Measurements from ENCODE around the gene GLS. TPM values are rescaled to one million over a fixed set of nuclear protein-coding genes. Genes with fewer than 3 reads are reported as not detected.
"Not testable (repeated sequence)": the region's sequence is repeated elsewhere in the genome, so short reads cannot be mapped to it uniquely, and the experiment has no call there.

Gene GLS
- total RNA-seq, 2 donors from 2014 or later, result 50.5 to 72.3 TPM

- no peak for DNase-seq
- H3K27ac ChIP-seq, result no peak overlapping the region
- no peaks in the 10 kb centered on the region for H3K4me1 ChIP-seq
- no peaks in the 10 kb centered on the region for H3K36me3 ChIP-seq
- intact Hi-C loops (cut with DNase I), result no loop called here
- H3K9ac ChIP-seq (ENCODE audit: low read depth in 2 of 2, low read length in 2 of 2), result no peak overlapping the region
- no peak overlapping the region for H3K4me3 ChIP-seq
- H3K9me3 ChIP-seq, result no peaks in the 10 kb centered on the region
- TF ChIP-seq, protein P1, sequence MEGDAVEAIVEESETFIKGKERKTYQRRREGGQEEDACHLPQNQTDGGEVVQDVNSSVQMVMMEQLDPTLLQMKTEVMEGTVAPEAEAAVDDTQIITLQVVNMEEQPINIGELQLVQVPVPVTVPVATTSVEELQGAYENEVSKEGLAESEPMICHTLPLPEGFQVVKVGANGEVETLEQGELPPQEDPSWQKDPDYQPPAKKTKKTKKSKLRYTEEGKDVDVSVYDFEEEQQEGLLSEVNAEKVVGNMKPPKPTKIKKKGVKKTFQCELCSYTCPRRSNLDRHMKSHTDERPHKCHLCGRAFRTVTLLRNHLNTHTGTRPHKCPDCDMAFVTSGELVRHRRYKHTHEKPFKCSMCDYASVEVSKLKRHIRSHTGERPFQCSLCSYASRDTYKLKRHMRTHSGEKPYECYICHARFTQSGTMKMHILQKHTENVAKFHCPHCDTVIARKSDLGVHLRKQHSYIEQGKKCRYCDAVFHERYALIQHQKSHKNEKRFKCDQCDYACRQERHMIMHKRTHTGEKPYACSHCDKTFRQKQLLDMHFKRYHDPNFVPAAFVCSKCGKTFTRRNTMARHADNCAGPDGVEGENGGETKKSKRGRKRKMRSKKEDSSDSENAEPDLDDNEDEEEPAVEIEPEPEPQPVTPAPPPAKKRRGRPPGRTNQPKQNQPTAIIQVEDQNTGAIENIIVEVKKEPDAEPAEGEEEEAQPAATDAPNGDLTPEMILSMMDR (IDR thresholded peaks at IDR 0.05), result no peak
- no peaks in the 10 kb centered on the region for H3K27me3 ChIP-seq
Measured at GRCh38 chr2:190959911-190960788, 79.5 kb downstream of the GLS start.

DNA sequence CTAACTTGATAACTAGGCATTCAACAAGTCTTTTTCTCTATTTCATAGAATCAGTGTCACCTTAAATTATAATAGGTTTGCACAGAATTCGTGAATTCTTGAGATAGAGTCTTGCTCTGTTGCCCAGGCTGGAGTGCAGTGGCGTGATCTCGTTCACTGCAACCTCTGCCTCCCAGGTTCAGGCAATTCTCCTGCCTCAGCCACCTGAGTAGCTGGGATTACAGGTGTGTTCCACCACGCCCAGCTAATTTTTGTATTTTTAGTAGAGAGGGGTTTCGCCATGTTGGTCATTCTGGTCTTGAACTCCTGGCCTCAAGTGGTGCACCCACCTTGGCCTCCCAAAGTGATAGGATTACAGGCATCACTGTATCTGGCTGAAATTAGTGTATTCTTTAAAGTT lies 80.5 kb downstream of the GLS start:
- H3K9me3 ChIP-seq; DNase-seq; H3K27me3 ChIP-seq; H3K4me1 ChIP-seq; H3K9ac ChIP-seq (ENCODE audit: low read depth in 2 of 2, low read length in 2 of 2); H3K36me3 ChIP-seq; H3K27ac ChIP-seq; intact Hi-C loops (cut with DNase I); H3K4me3 ChIP-seq: not testable (repeated sequence)

DNA sequence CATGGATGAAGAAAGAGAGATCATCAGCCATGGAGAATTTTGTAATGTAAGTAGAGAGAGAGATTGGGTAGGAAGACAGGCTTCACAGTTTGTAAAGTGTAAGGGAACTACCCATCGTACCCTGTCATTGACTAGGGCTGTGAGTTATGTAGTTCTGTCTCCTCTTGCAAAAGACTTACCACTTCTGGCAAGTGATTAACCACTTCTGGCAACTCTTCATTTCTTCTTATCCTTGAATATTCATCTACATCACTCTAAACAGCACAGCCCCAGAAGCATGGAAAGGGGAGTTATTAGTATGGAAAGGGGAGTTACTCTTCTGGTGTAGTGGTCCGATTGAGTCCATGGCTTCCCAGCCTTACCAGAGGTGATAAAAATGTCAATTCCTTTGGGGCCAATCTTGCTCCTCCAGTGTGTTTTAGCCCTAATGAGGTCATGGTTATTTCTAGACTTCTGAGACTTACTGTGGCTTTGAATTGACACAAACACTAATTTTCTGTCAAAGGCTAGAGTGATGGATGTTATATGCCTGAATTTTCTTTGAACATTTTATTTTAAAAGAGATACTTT lies 81.4 kb downstream of the GLS start:
- no peak for DNase-seq
- no peak overlapping the region for H3K27ac ChIP-seq
- H3K4me3 ChIP-seq, result no peak overlapping the region
- no peaks in the 10 kb centered on the region for H3K4me1 ChIP-seq
- TF ChIP-seq, protein P1 (IDR thresholded peaks at IDR 0.05), result no peak
- H3K9ac ChIP-seq (ENCODE audit: low read depth in 2 of 2, low read length in 2 of 2), result no peak overlapping the region
- H3K36me3 ChIP-seq, result no peaks in the 10 kb centered on the region
- intact Hi-C loops (cut with DNase I), result no loop called here
- no peaks in the 10 kb centered on the region for H3K27me3 ChIP-seq
- H3K9me3 ChIP-seq, result no peaks in the 10 kb centered on the region

DNA sequence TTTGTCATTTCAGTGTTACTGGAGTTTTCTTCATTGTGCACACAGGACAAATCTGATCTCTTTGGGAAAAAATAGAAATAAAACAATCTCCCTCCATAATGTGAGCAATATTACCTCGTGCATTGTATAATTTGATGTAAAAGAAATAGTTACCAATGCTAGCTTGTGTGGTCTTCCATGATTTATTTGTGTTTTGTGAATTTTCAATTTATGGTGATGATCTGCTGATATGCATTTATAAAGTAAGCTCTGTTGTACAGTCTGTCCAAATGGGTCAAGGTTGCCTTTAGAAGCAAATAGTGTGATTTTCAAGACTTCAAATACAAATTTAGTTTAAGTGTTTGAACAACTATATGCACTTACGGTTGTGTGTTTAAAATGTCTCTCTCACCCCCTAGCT lies 82.5 kb downstream of the GLS start:
- no peaks in the 10 kb centered on the region for H3K27me3 ChIP-seq
- intact Hi-C loops (cut with DNase I), result no loop called here

DNA sequence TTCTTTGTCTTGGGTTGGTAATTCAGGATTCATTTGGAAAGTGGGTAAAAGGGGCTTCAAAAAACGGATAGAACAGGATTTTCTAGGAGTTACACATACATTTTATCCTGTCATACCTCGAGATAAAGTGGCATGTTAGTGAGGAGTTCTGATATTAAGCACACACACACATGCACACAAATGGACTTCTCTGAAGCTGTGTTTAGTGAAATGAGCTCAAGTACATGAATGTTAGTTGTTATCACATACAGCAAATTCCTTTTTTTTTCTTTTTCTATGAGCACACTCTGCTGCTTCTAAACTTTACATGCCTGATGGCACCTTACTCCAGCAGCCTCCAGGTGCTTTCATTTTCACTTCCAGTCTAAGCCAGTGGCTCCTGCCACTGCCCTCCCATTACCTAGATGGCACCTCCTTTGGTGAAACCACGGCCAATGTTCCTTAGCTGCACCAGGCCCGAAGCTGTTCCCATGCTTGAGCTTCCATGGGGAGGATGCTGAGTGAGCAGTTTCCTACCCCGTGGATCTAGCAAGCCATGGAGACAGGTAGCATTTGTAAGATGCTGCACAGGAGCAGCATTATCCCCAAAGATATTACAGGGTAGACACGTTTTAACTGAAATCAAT lies 83.7 kb downstream of the GLS start:
- no peaks in the 10 kb centered on the region for H3K9me3 ChIP-seq
- H3K4me1 ChIP-seq, result no peaks in the 10 kb centered on the region
- H3K27me3 ChIP-seq, result no peaks in the 10 kb centered on the region
- H3K36me3 ChIP-seq, result no peaks in the 10 kb centered on the region
- no peak overlapping the region for H3K4me3 ChIP-seq
- H3K9ac ChIP-seq (ENCODE audit: low read depth in 2 of 2, low read length in 2 of 2), result no peak overlapping the region
- intact Hi-C loops (cut with DNase I), result no loop called here
- DNase-seq, result no peak
- TF ChIP-seq, protein P1 (IDR thresholded peaks at IDR 0.05), result no peak
- no peak overlapping the region for H3K27ac ChIP-seq

More for the DNA sequence above, 82.5 kb downstream of the GLS start:
- H3K9me3 ChIP-seq, result no peaks in the 10 kb centered on the region
- no peaks in the 10 kb centered on the region for H3K36me3 ChIP-seq
- DNase-seq, result no peak
- H3K4me1 ChIP-seq, result no peaks in the 10 kb centered on the region
- no peak overlapping the region for H3K4me3 ChIP-seq
- no peak overlapping the region for H3K9ac ChIP-seq (ENCODE audit: low read depth in 2 of 2, low read length in 2 of 2)
- H3K27ac ChIP-seq, result no peak overlapping the region
- TF ChIP-seq, protein P1 (IDR thresholded peaks at IDR 0.05), result no peak
